GM18861 (cell line): Measurements from ENCODE around the gene MAP3K13.
"Not testable (repeated sequence)": the region's sequence is repeated elsewhere in the genome, so short reads cannot be mapped to it uniquely, and the experiment has no call there.

Experiments
- ATAC-seq: cut with Tn5 transposase; IDR thresholded peaks from one replicate; pipeline ENCODE4 v1.9.1; 2021; ENCODE audit not compliant: unreplicated experiment

MAP3K13 gene

DNA sequence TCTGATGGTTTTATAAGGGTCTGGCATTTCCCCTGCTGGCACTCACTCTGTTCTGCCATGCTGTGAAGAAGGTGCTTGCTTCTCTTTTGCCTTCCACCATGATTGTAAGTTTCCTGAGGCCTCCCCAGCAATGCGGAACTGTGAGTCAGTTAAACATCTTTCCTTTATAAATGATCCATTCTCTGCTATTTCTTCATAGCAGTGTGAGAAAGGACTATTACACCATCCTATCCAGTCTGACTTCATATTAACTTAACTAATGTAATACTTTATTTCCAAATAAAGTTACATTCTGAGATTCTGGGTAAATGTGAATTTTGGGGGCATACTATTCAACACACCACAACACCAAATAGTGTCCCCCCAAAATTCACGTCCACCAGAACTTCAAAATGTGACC lies 22.2 kb upstream of the MAP3K13 start:
- no peak for ATAC-seq

GRCh38 chr3:185341616-185342458 lies 21.1 kb upstream of the MAP3K13 start:
- no peak for ATAC-seq

DNA sequence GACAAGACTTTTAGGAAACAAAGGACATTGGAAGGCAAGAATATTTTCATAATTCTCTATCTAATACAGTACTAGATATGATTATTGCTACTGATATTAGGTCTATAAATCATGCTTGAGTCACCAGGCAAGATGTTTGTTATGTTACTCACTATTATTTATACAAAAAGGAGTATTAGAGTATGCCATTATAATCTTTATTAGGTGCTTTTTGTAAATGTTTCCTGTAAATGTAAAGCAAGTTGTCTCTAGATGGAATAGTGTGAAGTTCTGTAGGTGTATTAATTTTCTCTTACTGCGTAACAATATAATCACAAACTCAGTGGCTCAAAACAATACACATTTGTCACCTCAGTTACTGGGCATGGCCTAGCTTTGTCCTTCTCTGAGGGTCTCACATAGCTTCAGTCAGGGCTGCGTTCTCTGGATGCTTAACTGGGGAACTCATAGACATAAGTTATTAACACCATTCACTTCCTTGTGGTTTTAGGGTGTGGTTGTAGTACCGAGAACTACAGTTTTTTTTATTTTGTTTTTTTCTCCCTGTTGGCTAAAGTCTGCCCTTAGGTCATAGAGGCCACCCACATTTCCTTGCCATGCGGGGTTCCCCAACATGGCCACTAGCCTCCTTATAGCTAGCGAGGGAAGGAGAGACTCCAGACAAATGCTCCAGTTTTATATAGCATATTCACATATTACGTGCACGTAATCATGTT lies 20.3 kb upstream of the MAP3K13 start:
- ATAC-seq, result no peak

DNA sequence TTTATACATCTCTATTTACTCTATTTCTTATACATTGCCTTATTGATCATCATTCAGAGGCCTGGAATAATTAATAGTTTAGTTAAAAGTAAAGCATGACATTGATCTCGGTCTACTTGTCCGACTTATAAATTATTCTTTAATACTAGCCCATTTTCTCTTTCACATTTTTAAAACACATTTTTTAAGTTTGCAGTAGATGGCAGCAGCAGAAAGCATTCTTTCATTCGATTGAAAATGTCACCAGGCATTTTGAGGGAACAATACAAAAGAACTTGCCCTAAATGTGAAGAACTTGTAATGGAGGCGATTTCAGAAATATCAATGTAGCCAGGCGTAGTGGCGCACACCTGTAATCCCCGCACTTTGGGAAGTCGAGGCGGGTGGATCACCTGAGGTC lies 15.5 kb upstream of the MAP3K13 start:
- ATAC-seq, result no peak

DNA sequence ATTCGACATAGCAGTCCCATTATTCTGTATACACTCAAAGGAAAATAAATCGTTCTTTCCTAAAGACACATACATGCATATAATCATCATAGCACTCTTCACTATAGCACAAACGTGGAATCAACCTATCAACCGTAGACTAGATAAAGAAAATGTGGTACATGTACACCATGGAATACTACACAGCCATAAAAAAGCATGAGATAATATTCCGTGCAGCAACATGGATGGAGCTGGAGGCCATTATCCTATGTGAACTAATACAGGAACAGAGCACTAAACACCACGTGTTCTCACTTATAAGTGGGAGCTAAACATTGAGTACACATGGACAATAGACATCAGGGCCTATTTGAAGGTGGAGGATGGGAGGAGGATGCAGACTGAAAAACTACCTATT lies 12.1 kb upstream of the MAP3K13 start:
- ATAC-seq, result no peak

GRCh38 chr3:185351396-185351795 lies 11.5 kb upstream of the MAP3K13 start:
- no peak for ATAC-seq

- ATAC-seq, result no peak
Observed at GRCh38 chr3:185353225-185353624, 9.7 kb upstream of the MAP3K13 start.

DNA sequence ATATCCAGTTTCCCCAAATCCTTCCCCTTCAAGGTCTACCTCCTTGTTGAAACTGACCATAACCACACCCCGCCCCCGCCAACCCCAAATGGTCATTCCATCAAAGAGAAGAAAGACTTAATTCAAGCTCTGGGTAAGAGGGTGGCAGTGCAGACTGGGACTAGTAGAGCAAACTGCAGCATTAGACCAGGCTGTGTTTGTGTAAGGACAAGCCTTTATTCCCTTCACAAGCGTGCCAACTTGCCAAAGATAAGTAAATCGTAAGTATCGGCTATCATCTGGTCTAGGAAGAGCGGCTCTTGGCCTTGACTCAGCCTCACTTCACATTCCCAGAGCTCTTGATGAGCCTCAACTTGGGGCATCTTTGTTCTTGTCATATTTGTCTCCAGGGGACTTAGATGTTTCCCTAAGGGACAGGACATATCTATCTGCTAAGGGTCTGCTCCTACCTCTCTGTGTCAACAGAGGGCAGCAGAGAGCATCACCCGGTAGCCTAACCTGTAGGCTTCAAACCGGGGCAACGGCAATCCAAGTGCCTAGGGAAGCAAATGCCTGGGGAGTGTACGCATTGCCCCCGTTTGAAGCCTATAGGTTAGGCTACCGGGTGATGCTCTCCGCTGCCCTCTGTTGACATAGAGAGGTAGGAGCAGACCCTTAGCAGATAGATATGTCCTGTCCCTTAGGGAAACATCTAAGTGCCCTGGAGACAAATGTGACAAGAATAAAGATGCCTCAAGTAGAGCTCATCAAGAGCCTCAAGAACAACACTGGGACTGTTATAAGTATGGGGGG lies 8.9 kb upstream of the MAP3K13 start:
- peak; percentile 100 for ATAC-seq

DNA sequence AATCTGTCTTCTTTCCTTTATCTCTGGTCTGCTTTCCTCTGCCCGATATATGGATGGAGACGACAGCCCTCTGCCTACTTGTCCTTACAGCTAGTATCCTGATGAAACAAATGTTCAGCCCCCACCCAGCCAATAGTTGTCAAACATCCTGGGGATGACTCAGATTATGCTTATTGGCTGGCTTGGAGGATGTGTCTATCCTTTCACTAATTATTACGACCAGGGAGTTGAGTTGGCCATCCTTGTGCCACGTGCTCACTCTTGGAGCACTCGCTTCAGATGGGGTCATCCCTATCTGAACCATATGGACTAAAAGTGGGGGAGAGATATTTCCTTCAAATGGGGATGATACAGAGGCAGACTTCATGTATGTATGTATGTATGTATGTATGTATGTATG lies 6.4 kb upstream of the MAP3K13 start:
- no peak for ATAC-seq

DNA sequence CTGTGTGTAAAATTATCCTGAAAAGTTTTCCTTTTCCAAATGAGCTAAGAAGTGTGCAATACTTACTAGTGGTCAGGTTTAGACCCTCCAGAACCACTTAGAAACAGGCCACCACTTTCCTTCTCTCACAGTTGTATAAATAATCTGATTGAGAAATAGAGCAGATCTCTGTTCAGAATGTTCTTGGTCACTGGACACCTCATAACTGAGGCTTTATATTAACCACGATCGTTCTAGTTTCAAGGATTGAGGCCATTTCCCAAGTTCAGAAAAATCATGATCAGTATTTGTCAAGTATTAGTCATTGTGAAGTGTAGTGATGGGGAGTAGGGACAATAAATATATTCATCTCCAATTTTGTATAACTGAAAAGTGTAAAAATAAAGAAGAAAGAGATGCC lies 1.0 kb upstream of the MAP3K13 start:
- no peak for ATAC-seq

DNA sequence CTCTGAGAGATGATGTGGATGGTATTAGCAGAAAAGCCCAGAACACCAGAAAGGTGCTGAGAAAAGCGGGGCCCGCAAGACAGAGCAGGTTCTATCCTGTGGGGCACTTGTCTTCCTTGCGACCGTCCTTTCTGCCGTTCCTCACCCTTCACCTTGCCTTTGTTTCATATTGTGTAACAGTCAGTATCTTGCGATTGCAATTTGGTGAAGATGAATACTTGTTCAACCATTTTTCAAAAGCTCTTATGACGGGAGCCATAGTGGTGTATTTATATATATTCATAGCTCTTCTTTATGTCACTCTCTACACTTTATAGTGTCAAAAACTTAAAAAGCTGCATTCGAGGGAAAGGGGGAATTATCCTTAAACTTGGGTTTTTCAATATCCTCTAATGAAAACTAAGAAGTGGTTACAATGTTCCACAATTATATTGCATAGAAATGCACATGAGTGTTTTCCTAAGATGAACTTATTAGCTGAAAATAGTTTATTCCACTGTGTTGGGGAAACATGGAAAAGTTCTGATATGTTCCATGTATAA lies 797 bp downstream of the MAP3K13 start:
- ATAC-seq, result peak; percentile 18

GRCh38 chr3:185365291-185366073 lies 2.5 kb downstream of the MAP3K13 start:
- no peak for ATAC-seq

GRCh38 chr3:185366074-185366335 lies 3.1 kb downstream of the MAP3K13 start:
- ATAC-seq, result no peak

- no peak for ATAC-seq
Observed at GRCh38 chr3:185366913-185367312, 4.0 kb downstream of the MAP3K13 start.

DNA sequence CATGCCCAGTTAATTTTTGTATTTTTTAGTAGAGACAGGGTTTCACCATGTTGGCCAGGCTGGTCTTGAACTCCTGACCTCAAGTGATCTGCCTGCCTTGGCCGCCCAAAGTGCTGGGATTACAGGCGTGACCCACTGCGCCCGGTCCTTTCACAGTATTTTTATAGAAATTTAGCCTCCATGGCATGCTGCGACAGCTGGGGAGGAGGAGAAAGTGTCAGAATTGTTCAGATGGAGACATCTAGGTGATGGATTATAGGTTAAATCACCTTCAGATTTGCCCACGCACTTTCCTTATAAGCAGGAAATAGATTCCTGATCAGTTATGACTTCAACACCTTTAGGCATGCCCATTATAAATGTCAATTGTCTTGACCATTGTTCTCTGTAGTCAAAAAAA lies 7.4 kb downstream of the MAP3K13 start:
- not testable (repeated sequence) for ATAC-seq

GRCh38 chr3:185371306-185372074 lies 8.6 kb downstream of the MAP3K13 start:
- ATAC-seq, result no peak

GRCh38 chr3:185381320-185382058 lies 18.6 kb downstream of the MAP3K13 start:
- no peak for ATAC-seq

DNA sequence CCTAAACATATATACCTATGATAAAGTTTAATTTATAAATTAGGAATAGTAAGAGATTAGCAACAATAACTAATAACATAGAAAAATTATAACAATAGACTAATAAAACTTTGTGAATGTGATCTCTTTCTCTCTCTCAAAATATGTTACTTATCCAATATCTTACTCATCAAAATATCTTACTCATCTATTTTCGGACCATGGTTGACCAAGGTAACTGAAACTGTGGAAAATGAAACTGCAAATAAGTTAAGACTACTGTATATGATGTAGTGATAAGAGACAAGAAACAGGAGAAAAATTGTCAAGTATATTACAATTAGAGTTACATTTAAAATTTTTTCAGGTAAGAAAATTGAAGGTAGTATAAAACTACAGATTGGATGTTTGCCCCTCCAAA lies 19.2 kb downstream of the MAP3K13 start:
- no peak for ATAC-seq

DNA sequence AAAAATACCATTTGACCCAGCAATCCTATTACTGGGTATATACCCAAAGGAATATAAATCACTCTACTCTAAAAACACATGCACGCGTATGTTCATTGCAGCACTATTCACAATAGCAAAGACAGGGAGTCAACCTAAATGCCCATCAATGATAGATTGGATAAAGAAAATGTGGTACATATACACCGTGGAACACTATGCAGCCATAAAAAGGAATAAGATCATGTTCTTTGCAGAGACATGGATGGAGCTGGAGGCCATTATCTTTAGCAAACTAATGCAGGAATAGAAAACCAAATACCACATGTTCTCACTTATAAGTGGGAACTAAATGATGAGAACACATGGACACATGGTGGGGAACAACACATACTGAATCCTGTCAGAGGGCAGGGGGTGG lies 23.6 kb downstream of the MAP3K13 start:
- ATAC-seq, result not testable (repeated sequence)
